ENCODE results near the gene CACTIN. TPM values are rescaled to one million over a fixed set of nuclear protein-coding genes. Genes with fewer than 3 reads are reported as not detected.

Gene CACTIN
- total and polyA plus RNA-seq, 2 of the 8 experiments (the other 6 are each of a cell fraction or from before 2014, with no cell fraction given) = 25.8 to 29.9 TPM

DNA sequence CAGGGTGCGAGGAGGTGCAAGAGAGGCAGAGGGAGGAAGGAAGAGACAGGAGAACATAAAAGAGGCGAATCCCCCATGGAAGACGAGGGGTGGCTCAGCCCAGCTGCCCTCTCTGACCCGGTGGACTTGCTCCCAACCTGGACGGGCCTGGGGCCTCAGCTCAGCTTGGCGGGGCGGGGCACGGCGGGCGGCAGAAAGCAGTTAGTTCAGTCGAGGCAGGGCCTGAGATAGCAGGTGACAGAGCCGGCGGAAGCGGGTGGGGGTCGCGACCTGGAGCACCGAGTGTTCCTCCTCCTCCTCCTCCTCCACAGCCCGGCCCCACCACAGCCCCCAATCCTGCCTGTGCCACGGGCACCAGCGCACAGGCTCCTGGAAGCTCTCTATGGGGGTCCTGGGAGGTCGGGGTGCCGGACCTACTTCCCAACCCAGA is 7.0 kb upstream of the CACTIN start (continued):
- TF ChIP-seq, protein P1, sequence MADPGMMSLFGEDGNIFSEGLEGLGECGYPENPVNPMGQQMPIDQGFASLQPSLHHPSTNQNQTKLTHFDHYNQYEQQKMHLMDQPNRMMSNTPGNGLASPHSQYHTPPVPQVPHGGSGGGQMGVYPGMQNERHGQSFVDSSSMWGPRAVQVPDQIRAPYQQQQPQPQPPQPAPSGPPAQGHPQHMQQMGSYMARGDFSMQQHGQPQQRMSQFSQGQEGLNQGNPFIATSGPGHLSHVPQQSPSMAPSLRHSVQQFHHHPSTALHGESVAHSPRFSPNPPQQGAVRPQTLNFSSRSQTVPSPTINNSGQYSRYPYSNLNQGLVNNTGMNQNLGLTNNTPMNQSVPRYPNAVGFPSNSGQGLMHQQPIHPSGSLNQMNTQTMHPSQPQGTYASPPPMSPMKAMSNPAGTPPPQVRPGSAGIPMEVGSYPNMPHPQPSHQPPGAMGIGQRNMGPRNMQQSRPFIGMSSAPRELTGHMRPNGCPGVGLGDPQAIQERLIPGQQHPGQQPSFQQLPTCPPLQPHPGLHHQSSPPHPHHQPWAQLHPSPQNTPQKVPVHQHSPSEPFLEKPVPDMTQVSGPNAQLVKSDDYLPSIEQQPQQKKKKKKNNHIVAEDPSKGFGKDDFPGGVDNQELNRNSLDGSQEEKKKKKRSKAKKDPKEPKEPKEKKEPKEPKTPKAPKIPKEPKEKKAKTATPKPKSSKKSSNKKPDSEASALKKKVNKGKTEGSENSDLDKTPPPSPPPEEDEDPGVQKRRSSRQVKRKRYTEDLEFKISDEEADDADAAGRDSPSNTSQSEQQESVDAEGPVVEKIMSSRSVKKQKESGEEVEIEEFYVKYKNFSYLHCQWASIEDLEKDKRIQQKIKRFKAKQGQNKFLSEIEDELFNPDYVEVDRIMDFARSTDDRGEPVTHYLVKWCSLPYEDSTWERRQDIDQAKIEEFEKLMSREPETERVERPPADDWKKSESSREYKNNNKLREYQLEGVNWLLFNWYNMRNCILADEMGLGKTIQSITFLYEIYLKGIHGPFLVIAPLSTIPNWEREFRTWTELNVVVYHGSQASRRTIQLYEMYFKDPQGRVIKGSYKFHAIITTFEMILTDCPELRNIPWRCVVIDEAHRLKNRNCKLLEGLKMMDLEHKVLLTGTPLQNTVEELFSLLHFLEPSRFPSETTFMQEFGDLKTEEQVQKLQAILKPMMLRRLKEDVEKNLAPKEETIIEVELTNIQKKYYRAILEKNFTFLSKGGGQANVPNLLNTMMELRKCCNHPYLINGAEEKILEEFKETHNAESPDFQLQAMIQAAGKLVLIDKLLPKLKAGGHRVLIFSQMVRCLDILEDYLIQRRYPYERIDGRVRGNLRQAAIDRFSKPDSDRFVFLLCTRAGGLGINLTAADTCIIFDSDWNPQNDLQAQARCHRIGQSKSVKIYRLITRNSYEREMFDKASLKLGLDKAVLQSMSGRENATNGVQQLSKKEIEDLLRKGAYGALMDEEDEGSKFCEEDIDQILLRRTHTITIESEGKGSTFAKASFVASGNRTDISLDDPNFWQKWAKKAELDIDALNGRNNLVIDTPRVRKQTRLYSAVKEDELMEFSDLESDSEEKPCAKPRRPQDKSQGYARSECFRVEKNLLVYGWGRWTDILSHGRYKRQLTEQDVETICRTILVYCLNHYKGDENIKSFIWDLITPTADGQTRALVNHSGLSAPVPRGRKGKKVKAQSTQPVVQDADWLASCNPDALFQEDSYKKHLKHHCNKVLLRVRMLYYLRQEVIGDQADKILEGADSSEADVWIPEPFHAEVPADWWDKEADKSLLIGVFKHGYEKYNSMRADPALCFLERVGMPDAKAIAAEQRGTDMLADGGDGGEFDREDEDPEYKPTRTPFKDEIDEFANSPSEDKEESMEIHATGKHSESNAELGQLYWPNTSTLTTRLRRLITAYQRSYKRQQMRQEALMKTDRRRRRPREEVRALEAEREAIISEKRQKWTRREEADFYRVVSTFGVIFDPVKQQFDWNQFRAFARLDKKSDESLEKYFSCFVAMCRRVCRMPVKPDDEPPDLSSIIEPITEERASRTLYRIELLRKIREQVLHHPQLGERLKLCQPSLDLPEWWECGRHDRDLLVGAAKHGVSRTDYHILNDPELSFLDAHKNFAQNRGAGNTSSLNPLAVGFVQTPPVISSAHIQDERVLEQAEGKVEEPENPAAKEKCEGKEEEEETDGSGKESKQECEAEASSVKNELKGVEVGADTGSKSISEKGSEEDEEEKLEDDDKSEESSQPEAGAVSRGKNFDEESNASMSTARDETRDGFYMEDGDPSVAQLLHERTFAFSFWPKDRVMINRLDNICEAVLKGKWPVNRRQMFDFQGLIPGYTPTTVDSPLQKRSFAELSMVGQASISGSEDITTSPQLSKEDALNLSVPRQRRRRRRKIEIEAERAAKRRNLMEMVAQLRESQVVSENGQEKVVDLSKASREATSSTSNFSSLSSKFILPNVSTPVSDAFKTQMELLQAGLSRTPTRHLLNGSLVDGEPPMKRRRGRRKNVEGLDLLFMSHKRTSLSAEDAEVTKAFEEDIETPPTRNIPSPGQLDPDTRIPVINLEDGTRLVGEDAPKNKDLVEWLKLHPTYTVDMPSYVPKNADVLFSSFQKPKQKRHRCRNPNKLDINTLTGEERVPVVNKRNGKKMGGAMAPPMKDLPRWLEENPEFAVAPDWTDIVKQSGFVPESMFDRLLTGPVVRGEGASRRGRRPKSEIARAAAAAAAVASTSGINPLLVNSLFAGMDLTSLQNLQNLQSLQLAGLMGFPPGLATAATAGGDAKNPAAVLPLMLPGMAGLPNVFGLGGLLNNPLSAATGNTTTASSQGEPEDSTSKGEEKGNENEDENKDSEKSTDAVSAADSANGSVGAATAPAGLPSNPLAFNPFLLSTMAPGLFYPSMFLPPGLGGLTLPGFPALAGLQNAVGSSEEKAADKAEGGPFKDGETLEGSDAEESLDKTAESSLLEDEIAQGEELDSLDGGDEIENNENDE (IDR thresholded peaks at IDR 0.05; ENCODE audit: insufficient replicate concordance, low read length) = no peak
- no peak for TF ChIP-seq EZH2 (IDR thresholded peaks at IDR 0.05; ENCODE audit: low read depth, low read length, severe bottlenecking)
- no peak for TF ChIP-seq CBX5 (IDR thresholded peaks at IDR 0.05; ENCODE audit: low read depth, low read length)
- no peak for TF ChIP-seq SIRT6 (IDR thresholded peaks at IDR 0.05; ENCODE audit: low read length)
- TF ChIP-seq ASH2L (IDR thresholded peaks at IDR 0.05; ENCODE audit: low read length) = no peak
- TF ChIP-seq CREB1 (IDR thresholded peaks at IDR 0.05) = no peak
- no peak for TF ChIP-seq SIN3A (conservative IDR thresholded peaks at IDR 0.05 in 1 of 2, IDR thresholded peaks at IDR 0.05 in 1 of 2; ENCODE audit: low read depth in 1 of 2, low read length in 2 of 2)
